Neural crest cell (in vitro differentiated cells): Measurements from ENCODE around the gene ZNF568. TPM values are rescaled to one million over a fixed set of nuclear protein-coding genes. Genes with fewer than 3 reads are reported as not detected.

Source experiments
- DNase-seq: peaks from one replicate; pipeline ENCODE4 v3.0.0; 2021; ENCODE audit warnings: low read depth, mixed read lengths, low spot score
- H3K27ac Mint-ChIP-seq: one replicate; pipeline ENCODE4 v1.8.0; 2021; ENCODE audit warnings: mild to moderate bottlenecking, mixed read lengths; ENCODE audit not compliant: unreplicated experiment
- H3K27me3 Mint-ChIP-seq: 2 replicates; pipeline ENCODE4 v1.8.0; 2021; ENCODE audit warnings: low read depth, mild to moderate bottlenecking, mixed read lengths
- H3K36me3 Mint-ChIP-seq: 2 replicates; pipeline ENCODE4 v1.8.0; 2021; ENCODE audit warnings: low read depth, mild to moderate bottlenecking, mixed read lengths
- H3K4me1 Mint-ChIP-seq: 2 replicates; pipeline ENCODE4 v1.8.0; 2021; ENCODE audit warnings: mixed read lengths
- H3K4me3 Mint-ChIP-seq: one replicate; pipeline ENCODE4 v1.8.0; 2021; ENCODE audit warnings: mild to moderate bottlenecking, mixed read lengths
- H3K9me3 Mint-ChIP-seq: 2 replicates; pipeline ENCODE4 v1.8.0; 2021; ENCODE audit warnings: mixed read lengths
- total RNA-seq: library from RNA; stranded (reverse); gene quantifications from 2 replicates; pipeline ENCODE4 v1.2.1, GENCODE V29; 2021
- TF ChIP-seq, protein P1 (sequence below): fragments of 200-600 bp; sonication (generic); conservative IDR thresholded peaks from 2 replicates; pipeline ENCODE4 v1.5.0; 2021; ENCODE audit warnings: antibody characterized with exemption, mild to moderate bottlenecking

ZNF568 gene
- total RNA-seq, 1 donor from 2014 or later: 6.1 TPM

DNA sequence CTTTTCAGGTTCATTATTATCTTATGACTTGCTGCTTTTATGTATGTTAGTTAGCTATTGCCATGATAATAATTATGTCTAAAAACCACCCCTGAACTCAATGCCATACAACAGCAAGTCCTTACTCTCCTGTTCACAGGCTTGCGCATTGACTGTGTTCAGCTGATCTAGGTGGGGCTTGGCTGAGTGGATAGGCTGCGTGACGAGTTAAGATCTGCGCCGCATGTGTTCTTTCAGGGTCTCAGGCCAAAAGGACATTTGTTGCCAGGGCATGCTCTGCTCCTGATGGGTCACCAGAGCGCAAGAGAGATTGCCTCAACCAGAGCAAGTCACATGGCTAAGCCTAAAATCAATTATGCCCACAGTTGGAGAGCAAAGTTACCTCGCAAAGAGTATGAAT, 859 bp downstream of the ZNF568 start:
- Mint-ChIP-seq H3K4me1 (peaks cover 18% of the 10 kb centered on the region), H3K4me3 (peak overlapping the region; percentile 92), H3K27me3 (no peaks in the 10 kb centered on the region), H3K9me3 (peaks cover 37% of the 10 kb centered on the region), H3K36me3 (peaks cover 66% of the 10 kb centered on the region), H3K27ac (no peak overlapping the region)
- no peak for DNase-seq
- TF ChIP-seq, protein P1, sequence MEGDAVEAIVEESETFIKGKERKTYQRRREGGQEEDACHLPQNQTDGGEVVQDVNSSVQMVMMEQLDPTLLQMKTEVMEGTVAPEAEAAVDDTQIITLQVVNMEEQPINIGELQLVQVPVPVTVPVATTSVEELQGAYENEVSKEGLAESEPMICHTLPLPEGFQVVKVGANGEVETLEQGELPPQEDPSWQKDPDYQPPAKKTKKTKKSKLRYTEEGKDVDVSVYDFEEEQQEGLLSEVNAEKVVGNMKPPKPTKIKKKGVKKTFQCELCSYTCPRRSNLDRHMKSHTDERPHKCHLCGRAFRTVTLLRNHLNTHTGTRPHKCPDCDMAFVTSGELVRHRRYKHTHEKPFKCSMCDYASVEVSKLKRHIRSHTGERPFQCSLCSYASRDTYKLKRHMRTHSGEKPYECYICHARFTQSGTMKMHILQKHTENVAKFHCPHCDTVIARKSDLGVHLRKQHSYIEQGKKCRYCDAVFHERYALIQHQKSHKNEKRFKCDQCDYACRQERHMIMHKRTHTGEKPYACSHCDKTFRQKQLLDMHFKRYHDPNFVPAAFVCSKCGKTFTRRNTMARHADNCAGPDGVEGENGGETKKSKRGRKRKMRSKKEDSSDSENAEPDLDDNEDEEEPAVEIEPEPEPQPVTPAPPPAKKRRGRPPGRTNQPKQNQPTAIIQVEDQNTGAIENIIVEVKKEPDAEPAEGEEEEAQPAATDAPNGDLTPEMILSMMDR: no peak

DNA sequence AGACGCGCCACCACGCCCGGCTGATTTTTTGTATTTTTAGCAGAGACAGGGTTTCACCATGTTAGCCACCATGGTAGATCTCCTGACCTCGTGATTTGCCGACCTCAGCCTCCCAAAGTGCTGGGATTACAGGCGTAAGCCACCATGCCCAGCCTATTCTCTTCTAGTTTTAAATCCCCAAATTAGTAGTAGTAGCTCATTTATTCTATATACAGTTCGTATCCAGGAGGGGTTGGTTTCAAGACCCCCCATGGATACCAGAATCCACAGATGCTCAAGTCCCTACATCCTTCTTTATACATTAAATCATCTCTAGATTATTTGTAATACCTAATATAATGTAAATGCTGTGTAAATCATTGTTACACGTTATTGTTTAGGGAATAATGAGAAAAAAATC, 2.0 kb downstream of the ZNF568 start:
- DNase-seq: no peak
- Mint-ChIP-seq H3K4me3 (no peak overlapping the region), H3K9me3 (peaks cover 37% of the 10 kb centered on the region), H3K27ac (no peak overlapping the region), H3K36me3 (peaks cover 74% of the 10 kb centered on the region), H3K4me1 (peaks cover 18% of the 10 kb centered on the region), H3K27me3 (no peaks in the 10 kb centered on the region)
- TF ChIP-seq, protein P1: no peak

DNA sequence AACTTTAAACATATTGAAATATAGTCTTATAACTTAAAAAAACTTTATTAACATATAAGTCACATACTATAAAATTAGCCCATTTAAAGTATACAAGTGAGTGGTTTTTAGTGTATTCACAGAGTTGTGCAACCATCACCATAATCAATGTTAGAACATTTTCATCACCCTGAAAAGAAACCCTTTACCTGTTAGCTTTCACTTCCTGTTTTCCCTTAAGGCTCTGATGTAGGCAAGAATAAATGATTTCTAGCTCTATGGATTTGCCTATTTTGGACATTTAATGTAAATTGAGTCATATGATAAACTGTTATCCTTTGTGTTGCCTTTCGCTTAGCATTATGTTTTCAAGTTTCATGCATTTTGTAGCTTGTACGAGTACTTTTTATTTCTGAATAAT, 15.6 kb downstream of the ZNF568 start:
- TF ChIP-seq, protein P1: no peak
- no peak for DNase-seq
- Mint-ChIP-seq H3K27ac (no peak overlapping the region), H3K9me3 (peaks cover 17% of the 10 kb centered on the region), H3K4me3 (no peak overlapping the region), H3K27me3 (no peaks in the 10 kb centered on the region), H3K36me3 (peaks cover 47% of the 10 kb centered on the region), H3K4me1 (no peaks in the 10 kb centered on the region)

DNA sequence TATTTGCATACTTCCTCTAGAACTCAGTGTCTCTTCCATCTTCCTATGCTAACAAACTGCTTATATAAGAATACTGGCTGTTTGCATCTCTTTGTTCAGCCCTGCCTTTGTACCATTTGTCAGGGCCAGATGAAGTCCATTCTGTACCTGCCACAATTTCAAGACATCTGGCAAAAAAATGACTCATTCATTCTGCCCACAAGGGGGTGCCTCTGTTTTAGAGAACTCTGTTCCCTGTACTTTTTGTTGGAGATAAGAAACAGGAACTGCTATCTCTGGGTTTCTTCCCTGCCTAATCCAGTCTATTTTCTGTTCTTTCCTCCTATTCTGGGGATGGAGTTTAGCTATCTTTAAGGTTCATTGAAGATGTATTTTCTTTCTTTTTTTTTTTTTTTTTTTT, 23.0 kb downstream of the ZNF568 start:
- peaks cover 67% of the 10 kb centered on the region for H3K36me3 Mint-ChIP-seq
- H3K4me1 Mint-ChIP-seq: no peaks in the 10 kb centered on the region
- H3K9me3 Mint-ChIP-seq: peaks cover 30% of the 10 kb centered on the region
- H3K4me3 Mint-ChIP-seq: no peak overlapping the region
- DNase-seq: no peak
- H3K27ac Mint-ChIP-seq: no peak overlapping the region
- no peaks in the 10 kb centered on the region for H3K27me3 Mint-ChIP-seq
- TF ChIP-seq, protein P1: no peak

DNA sequence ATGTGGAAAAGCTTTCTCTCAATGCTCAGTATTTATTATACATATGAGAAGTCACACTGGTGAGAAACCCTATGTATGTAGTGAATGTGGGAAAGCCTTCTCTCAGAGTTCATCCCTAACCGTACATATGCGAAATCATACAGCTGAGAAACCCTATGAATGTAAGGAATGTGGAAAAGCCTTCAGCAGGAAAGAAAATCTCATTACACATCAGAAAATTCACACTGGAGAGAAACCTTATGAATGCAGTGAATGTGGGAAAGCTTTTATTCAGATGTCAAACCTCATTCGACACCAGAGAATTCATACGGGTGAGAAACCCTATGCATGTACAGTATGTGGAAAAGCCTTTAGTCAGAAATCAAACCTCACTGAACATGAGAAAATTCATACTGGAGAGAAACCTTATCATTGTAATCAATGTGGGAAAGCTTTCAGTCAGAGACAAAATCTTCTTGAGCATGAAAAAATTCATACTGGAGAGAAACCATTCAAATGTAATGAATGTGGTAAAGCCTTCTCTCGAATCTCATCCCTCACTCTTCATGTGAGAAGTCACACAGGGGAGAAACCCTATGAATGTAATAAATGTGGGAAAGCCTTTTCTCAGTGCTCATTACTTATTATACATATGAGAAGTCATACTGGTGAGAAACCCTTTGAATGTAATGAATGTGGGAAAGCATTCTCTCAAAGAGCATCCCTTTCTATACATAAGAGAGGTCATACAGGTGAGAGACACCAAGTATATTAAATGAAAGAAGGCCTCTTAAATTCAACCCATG, 34.4 kb downstream of the ZNF568 start:
- Mint-ChIP-seq H3K9me3 (peaks cover 27% of the 10 kb centered on the region), H3K27ac (no peak overlapping the region), H3K4me1 (no peaks in the 10 kb centered on the region), H3K36me3 (peaks cover 46% of the 10 kb centered on the region), H3K4me3 (no peak overlapping the region), H3K27me3 (no peaks in the 10 kb centered on the region)
- no peak for DNase-seq
- TF ChIP-seq, protein P1: no peak
